Left colon (tissue), 2 donors: Measurements from ENCODE around the gene IP6K1. TPM values are rescaled to one million over a fixed set of nuclear protein-coding genes. Genes with fewer than 3 reads are reported as not detected.
"Not testable (repeated sequence)": the region's sequence is repeated elsewhere in the genome, so short reads cannot be mapped to it uniquely, and the experiment has no call there.

Source experiments
- ATAC-seq: fragments of 200-7000 bp; cut with Tn5 transposase; one replicate; pipeline ENCODE4 v1.9.1; 2020; ENCODE audit warnings: mild to moderate bottlenecking, moderate library complexity
- DNase-seq, 2 donors: peaks; one replicate each; pipeline ENCODE4 v3.0.0-alpha.2; 2020
- intact Hi-C, 2 donors: fragments of 100-400 bp; cut with DNase I in 1 of 2; cut with micrococcal nuclease in 1 of 2; formaldehyde crosslinking; loops; one replicate each; pipeline versions ENCODE4 v1.11.2 to v1.14.0; 2022; cut with DNase I, micrococcal nuclease
- total RNA-seq, 2 donors: library from RNA; stranded (reverse); fragmentation: NEBNext Ultra II Directional; extraction: Animal tissue kit (Norgen Biotek cat#: 25700); gene quantifications; one replicate each; pipeline ENCODE4 v1.2.1, GENCODE V29; 2021
- donor health status: DM: no; HTN: no; CAD: no.
- donor health status: DM: yes; HTN: yes; CAD: no.

IP6K1 gene
- total RNA-seq, 2 donors from 2014 or later = 29.2 to 36.9 TPM

- ATAC-seq (no peak), DNase-seq (no peak)
- intact Hi-C loops = no loop called here
Measured at GRCh38 chr3:49799105-49799504, 12.8 kb upstream of the IP6K1 start.

GRCh38 chr3:49794926-49795905 lies 8.9 kb upstream of the IP6K1 start:
- intact Hi-C loops = no loop called here
- ATAC-seq = no peak
- DNase-seq = no peak

- no peak for DNase-seq
- no peak for ATAC-seq
- intact Hi-C loops = no loop called here
Measured at GRCh38 chr3:49794431-49794830, 8.1 kb upstream of the IP6K1 start.

- DNase-seq = no peak
- intact Hi-C loops = no loop called here
- ATAC-seq = no peak
Measured at GRCh38 chr3:49793486-49794085, 7.2 kb upstream of the IP6K1 start.

- DNase-seq (no peak), ATAC-seq (no peak)
- intact Hi-C loops = no loop called here
Measured at GRCh38 chr3:49792371-49793150, 6.2 kb upstream of the IP6K1 start.

- ATAC-seq (no peak), DNase-seq (no peak)
- intact Hi-C loops = no loop called here
Measured at GRCh38 chr3:49791571-49791970, 5.2 kb upstream of the IP6K1 start.

GRCh38 chr3:49790626-49791411 lies 4.5 kb upstream of the IP6K1 start:
- no peak for DNase-seq
- intact Hi-C loops = no loop called here
- no peak for ATAC-seq

- intact Hi-C loops = no loop called here
- ATAC-seq = no peak
- no peak for DNase-seq
Measured at GRCh38 chr3:49788056-49788455, 1.7 kb upstream of the IP6K1 start.

- no peak for ATAC-seq
- intact Hi-C loops = no loop called here
- no peak for DNase-seq
Measured at GRCh38 chr3:49787536-49787935, 1.2 kb upstream of the IP6K1 start.

GRCh38 chr3:49787182-49787464 lies 781 bp upstream of the IP6K1 start:
- ATAC-seq (no peak), DNase-seq (no peak)
- intact Hi-C loops = no loop called here

- intact Hi-C loops = no loop called here
- peak; percentile 60 for ATAC-seq
- peak in 1 of 2 donors; percentile 55 for DNase-seq
Measured at GRCh38 chr3:49785565-49786356, 581 bp downstream of the IP6K1 start.

GRCh38 chr3:49782277-49782676 lies 4.1 kb downstream of the IP6K1 start:
- DNase-seq, intact Hi-C loops, ATAC-seq: not testable (repeated sequence)

GRCh38 chr3:49781415-49782199 lies 4.7 kb downstream of the IP6K1 start:
- intact Hi-C loops = no loop called here
- ATAC-seq (no peak), DNase-seq (no peak)

GRCh38 chr3:49780975-49781365 lies 5.4 kb downstream of the IP6K1 start:
- DNase-seq, ATAC-seq: not testable (repeated sequence)

GRCh38 chr3:49780080-49780974 lies 6.0 kb downstream of the IP6K1 start:
- ATAC-seq (peak; percentile 86), DNase-seq (no peak)

More at GRCh38 chr3:49780975-49781365, 5.4 kb downstream of the IP6K1 start:
- intact Hi-C loops = not testable (repeated sequence)

GRCh38 chr3:49779358-49780079 lies 6.8 kb downstream of the IP6K1 start:
- DNase-seq (no peak), ATAC-seq (no peak)
- intact Hi-C loops = no loop called here

More at GRCh38 chr3:49780080-49780974, 6.0 kb downstream of the IP6K1 start:
- intact Hi-C loops = no loop called here
